Panc1 (cell line): ENCODE data around the gene IZUMO1.

ENCODE experiments used
- CTCF ChIP-seq: fragments of 450-650 bp; IDR thresholded peaks from 2 replicates; pipeline ENCODE4 v1.5.1; 2017; ENCODE audit warnings: mild to moderate bottlenecking
- POLR2AphosphoS5 ChIP-seq: IDR thresholded peaks from 2 replicates; pipeline ENCODE4 v1.6.1; 2012; ENCODE audit warnings: mild to moderate bottlenecking, low read depth, low read length, moderate library complexity
- REST ChIP-seq, 2 experiments: IDR thresholded peaks; 2 replicates each; pipeline ENCODE4 v1.6.1; 2011 to 2012; ENCODE audit warnings: low read depth in 2 of 2, control low read depth in 1 of 2, low read length in 1 of 2, mild to moderate bottlenecking in 1 of 2, moderate library complexity in 1 of 2; ENCODE audit not compliant: insufficient read depth in 1 of 2
- SIN3A ChIP-seq: IDR thresholded peaks from 2 replicates; pipeline ENCODE4 v1.6.1; 2012; ENCODE audit warnings: low read depth, mild to moderate bottlenecking, low read length, moderate library complexity, borderline replicate concordance; ENCODE audit not compliant: insufficient read depth
- TCF7L2 ChIP-seq: IDR thresholded peaks from 2 replicates; pipeline ENCODE4 v1.6.1; 2011; ENCODE audit warnings: mild to moderate bottlenecking, low read depth, low read length, inconsistent platforms

GRCh38 chr19:48737360-48737998 is 9.2 kb downstream of the IZUMO1 start:
- TF ChIP-seq CTCF (no peak), SIN3A (no peak), POLR2AphosphoS5 (no peak), REST (IDR thresholded peaks at IDR 0.05; ENCODE audit: insufficient read depth in 1 of 2, low read depth in 2 of 2, low read length in 1 of 2) (no peak), TCF7L2 (no peak)
